Naive B cell (primary cell): ENCODE measurements around the gene IL5RA. TPM values are rescaled to one million over a fixed set of nuclear protein-coding genes. Genes with fewer than 3 reads are reported as not detected.

ENCODE experiments used
- ATAC-seq, 2 donors: fragments of 150-1000 bp; cut with Tn5 transposase; 2 replicates each; pipeline ENCODE4 v1.10.0; 2021; ENCODE audit warnings: low read depth in 2 of 2, mild to moderate bottlenecking in 2 of 2, moderate library complexity in 2 of 2
- DNase-seq: peaks from one replicate; pipeline ENCODE4 v3.0.0; 2022
- H3K27ac Mint-ChIP-seq, 6 donors: one replicate each; pipeline ENCODE4 v1.8.0; 2020 to 2022; ENCODE audit warnings: mild to moderate bottlenecking in 6 of 6, mixed read lengths in 6 of 6, moderate library complexity in 5 of 6, inconsistent platforms in 2 of 6
- H3K27me3 Mint-ChIP-seq, 3 donors: one replicate each; pipeline ENCODE4 v1.8.0; 2021 to 2022; ENCODE audit warnings: mixed read lengths in 3 of 3, mild to moderate bottlenecking in 1 of 3
- H3K36me3 Mint-ChIP-seq, 2 donors: one replicate each; pipeline ENCODE4 v1.8.0; 2020 to 2022; ENCODE audit warnings: mixed read lengths in 2 of 2, inconsistent platforms in 1 of 2, mild to moderate bottlenecking in 1 of 2
- H3K4me1 Mint-ChIP-seq, 3 donors: one replicate each; pipeline ENCODE4 v1.8.0; 2020 to 2022; ENCODE audit warnings: mixed read lengths in 3 of 3, inconsistent platforms in 1 of 3, mild to moderate bottlenecking in 1 of 3, moderate library complexity in 1 of 3
- H3K4me3 Mint-ChIP-seq, 8 donors: one replicate each; pipeline ENCODE4 v1.8.0; 2020 to 2022; ENCODE audit warnings: mild to moderate bottlenecking in 8 of 8, mixed read lengths in 8 of 8, moderate library complexity in 8 of 8, inconsistent platforms in 2 of 8
- H3K9me3 Mint-ChIP-seq, 7 donors: one replicate each; pipeline ENCODE4 v1.8.0; 2020 to 2022; ENCODE audit warnings: mixed read lengths in 7 of 7, mild to moderate bottlenecking in 5 of 7, inconsistent platforms in 2 of 7, moderate library complexity in 1 of 7
- polyA plus RNA-seq, 6 donors: library from polyadenylated mRNA; unstranded; fragments of 300-500 nt; fragmentation: Illumina TruSeq; gene quantifications; one replicate each; pipeline ENCODE4 v1.2.3, GENCODE V29; 2021; ENCODE audit warnings: low read depth in 6 of 6

IL5RA gene
- polyA plus RNA-seq, 6 donors from 2014 or later: 0.05 to 0.49 TPM; not detected in 4

DNA sequence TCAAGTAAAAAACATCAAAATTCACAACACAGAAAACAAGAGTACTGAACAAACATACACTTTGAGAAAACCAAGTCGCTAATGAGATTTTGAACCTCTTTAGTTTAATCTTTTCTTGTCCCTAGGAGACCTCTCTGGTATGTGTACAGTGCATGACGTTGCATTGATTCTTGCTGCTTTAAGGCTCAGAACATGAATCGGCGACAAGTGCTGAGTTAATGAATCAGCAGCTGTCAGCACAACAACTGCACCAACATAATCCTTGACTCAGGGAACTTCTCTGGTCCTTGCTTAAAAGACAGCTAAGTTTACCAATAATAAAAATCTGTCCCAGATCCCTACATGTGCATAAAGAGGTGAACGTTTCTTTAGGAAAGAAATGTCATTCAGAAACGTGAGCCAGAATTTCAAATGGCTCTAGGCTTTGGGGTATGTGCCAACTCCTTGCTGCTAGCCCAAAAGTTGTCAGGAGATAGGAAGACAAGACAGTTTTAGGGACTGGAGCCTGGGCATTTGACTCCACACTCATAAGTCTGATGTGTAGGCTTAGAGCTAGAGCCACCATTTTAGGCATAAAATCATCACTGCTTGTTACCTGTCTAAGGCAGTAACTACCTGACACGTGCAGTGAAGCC is 86.9 kb downstream of the IL5RA start:
- Mint-ChIP-seq H3K4me3 (no peak overlapping the region), H3K27me3 (peaks cover 10 to 14% (median 13%) of the 10 kb centered on the region in 3 donors), H3K4me1 (peaks cover 2 to 5% (median 4%) of the 10 kb centered on the region in 3 donors), H3K9me3 (no peaks in the 10 kb centered on the region), H3K36me3 (no peaks in the 10 kb centered on the region), H3K27ac (no peak overlapping the region)
- ATAC-seq (no peak), DNase-seq (no peak)

DNA sequence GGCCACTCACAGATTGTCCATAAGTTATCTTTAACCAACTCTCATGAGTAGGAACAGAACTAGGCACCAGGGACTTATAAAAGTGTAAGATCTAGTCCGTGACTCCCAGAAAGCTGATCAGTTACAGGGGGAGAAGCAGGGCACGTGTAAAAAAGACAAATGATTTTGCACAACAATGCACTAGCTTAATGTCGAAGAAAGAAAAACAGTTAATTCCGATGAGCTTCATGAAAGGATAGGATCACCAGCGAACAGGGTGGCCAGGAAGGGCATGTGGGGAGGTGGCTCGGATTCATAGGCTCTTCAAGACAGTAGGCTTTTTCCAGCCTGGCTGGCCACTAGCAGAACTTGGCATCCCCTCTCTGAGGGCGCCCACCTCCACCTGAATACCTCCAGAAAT is 90.0 kb downstream of the IL5RA start:
- Mint-ChIP-seq H3K9me3 (no peaks in the 10 kb centered on the region), H3K27ac (no peak overlapping the region), H3K36me3 (no peaks in the 10 kb centered on the region), H3K27me3 (peaks cover 20 to 24% (median 23%) of the 10 kb centered on the region in 3 donors), H3K4me3 (no peak overlapping the region), H3K4me1 (no peaks in the 10 kb centered on the region)
- ATAC-seq (no peak), DNase-seq (no peak)

Other genes starting within 250 kb of the IL5RA start
- gene TRNT1, start 16.6 kb upstream of the IL5RA start, polyA plus RNA-seq: 10 to 100 TPM; 15.6 to 29.8 (median 24.3) TPM
- 100 to 1,000 TPM in 4 of 6 donors, 10 to 100 TPM in 2; 89.9 to 132 (median 116) TPM for gene CRBN, start 69.3 kb upstream of the IL5RA start, polyA plus RNA-seq